ENCODE results near the gene CCDC71.

CCDC71 gene

DNA sequence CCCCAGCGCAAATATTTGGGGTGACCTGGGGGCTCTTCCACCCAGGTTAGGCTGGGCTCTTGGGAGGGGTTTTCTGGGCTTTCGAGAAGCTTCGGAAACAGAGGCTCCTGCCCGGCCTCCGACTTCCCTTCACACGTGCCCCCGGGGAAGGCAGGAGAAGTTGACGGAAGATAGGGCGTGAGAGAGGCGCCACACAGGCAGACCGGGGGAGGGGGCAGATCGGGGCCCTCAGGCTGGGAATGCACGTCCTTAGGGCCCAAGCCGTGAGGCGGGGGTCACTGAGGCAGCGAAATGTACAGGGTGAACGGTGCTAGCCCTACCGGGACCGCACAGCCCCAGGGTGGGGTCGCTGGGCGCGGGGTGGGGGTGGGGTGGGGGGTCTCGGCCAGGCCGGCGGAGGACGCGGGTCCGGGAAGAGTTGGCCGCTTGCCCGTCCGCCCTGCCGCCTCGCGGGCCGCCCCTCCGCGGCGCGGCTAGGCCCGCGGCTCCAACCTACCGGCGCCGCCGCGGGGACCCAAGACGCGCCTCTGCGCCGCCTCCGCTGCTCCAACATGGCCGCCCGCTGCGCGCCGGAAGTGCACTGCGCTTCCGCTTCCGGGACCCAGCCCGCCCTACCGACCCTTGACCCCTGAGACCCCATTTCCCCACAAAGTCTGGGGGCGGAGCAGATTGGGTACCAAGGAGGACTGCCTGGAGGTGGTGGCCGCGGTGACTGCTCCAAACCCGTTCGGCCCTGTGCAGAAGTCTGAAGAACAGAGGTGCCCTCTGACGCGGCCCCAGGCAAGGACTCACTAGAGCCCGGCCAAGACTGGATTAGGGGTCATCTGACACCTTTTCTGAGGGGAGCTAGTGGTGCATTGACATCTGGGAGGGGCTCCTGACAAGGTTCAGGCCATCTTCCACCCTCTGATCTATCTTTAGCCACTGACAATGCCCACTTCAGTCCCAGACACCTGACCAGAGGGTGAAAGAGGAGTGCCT, at the start of gene CCDC71:
Gene CCDC71, minus strand, starts transcription at position 561 of the 981 bp plus-strand sequence. CDS start 2,123 bp downstream, outside the sequence.
- DNase-seq (ENCODE audit: low read depth in 2 of 3, low spot score in 1 of 3), result peak; percentile 60 to 69 (median 67)

DNA sequence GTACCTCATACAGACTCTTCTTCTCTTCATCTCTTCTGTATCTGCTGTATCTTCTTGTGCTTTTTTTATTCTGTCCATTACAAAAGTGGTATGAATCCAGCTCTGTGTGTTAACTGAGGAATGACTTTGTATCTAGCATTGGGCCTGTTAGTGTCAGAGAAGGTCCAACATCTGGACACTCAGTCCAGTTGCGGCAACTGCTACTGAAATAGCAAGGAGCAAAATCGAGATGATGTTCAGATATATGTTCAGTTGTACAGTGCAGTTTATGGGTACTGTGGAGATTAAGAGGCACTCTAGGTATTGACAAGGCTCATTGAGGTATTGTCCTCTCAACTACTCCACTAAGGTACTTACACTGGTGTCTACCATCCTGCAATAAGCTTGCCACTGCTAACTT, 47.9 kb upstream of the CCDC71 start:
- no peak for DNase-seq (ENCODE audit: low read depth in 2 of 3, low spot score in 1 of 3)

DNA sequence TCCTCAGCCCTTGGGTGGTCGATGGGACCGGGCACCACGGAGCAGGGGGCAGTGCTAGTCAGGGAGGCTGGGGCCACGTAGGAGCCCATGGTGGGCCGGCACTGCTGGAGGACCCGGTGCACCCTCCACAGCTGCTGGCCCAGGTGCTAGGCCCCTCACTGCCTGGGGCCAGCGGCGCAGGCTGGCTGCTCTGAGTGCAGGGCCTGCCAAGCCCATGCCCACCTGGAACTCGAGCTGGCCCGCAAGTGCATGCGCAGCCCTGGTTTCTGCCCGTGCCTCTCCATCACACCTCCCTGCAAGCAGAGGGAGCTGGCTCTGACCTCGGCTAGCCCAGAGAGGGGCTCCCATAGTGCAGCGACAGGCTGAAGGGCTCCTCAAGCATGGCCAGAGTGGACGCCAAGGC, 47.4 kb upstream of the CCDC71 start:
- no peak for DNase-seq (ENCODE audit: low read depth in 2 of 3, low spot score in 1 of 3)

DNA sequence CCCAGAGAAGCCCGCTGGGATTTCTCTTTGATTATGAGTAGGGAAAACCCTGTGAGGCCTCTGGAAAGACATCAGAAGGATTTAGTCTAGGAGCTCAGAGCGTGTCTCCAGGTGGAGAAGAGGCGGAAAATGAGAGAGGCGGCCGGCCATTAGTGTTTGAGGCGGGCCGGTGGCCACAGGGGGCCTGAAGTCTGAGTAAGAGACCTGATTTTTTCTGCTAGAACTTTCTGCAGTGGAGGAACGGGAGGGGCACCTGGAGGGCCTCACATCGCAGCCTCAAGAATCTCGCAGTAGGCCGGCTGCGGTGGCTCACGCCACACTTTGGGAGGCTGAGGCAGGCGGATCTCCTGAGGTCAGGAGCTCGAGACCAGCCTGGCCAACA, 33.8 kb upstream of the CCDC71 start:
- no peak for DNase-seq (ENCODE audit: low read depth in 2 of 3, low spot score in 1 of 3)

DNA sequence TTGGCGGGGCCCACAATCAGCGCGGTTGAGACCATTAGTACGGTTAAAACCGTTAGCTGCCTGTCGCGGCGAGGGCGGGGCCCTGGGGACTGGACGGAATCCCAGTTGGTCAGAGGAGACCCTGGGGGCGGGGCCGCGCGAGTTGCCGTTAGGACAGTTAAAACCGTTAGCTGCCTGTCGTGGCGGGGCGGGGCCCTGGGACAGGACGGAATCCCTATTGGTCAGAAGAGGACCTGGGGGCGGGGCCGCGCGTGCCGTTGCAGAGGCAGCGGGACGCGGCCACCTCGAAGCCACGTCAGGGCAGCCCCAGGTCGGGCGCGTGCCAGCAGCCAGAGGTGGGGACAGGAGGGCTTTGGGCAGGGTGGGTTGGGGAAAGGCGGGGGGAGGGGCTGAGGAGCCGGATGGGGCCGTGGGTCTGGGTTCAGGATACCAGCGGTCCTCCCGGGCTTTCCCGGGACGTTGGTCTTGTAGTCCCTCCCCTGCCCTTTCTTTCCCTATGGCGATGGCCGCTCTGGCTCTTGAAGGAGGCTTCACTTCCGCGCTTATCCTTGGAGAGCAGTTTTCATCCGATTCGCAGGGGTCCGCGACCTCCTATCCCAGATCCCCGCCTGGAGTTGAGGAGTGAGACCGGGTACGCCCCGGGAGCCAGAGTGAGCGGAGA, 33.2 kb upstream of the CCDC71 start:
- peak in 1 of 3 donors; percentile 5 for DNase-seq (ENCODE audit: low read depth in 2 of 3, low spot score in 1 of 3)

DNA sequence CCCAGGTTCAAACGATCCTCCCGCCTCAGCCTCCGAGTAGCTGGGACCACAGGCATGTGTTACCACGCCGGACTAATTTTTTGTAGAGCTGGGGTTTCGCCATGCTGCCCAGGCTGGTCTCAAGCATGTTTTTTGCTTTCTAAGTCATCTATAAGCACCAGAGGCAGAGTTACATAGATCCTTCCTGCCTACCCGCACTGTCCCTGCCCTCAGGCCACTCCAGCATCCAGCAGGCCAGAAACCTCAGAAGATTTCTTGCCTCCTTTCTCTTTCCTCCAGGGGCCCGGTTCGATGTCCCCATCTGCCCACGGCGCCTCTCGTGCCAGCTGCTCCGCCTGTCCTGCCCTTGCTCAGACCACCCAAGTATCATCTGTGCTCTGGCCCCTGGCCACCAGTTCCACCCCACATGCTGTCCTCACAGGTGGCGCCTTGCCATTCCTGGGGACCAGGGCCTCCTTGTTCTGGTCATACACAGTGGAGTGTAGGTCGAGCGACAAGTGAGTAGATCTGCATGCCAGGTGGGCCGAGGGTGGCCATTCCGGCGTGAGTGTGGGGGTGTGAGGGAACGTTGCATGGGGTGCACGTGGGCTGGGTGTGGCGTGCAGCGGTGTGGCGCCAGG, 32.6 kb upstream of the CCDC71 start:
- DNase-seq (ENCODE audit: low read depth in 2 of 3, low spot score in 1 of 3), result no peak

DNA sequence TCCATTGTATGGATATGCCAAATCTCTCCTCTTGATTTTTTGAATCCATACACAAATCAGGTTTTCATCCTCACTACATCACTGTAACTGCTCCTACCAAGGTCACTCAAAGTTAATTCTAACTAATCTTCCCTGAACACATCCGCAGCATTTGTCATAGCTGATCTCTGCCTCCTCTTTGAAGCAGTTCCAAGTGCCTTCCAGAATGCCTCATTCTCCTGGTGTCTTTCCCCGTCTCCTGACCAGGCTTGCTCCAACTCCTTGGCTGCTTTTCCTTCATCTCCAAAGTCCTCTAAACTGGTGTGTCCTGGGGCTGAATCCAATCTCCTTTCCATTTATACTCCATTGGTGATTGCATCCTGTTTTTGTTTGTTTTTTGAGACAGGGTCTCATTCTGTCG, 32.0 kb upstream of the CCDC71 start:
- DNase-seq (ENCODE audit: low read depth in 2 of 3, low spot score in 1 of 3), result no peak

DNA sequence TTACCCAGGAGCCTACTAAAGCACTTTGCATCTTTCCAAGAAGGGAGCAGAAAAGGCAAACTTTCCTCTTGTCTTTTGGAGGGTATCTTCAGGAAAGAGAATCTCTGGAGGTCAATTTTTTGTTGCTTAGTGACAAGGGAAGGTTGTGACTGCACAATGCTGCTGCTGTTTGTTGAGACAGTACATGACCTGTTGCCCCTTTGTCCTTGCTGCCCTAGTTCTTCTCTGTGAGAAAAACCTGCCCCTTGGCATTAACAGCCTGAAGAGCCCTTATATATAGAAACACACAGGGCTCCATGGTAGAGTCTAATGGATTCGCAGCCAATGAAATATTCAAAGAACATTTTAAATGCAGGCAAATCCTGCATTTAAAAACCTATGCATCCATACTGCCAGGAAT, 25.6 kb upstream of the CCDC71 start:
- no peak for DNase-seq (ENCODE audit: low read depth in 2 of 3, low spot score in 1 of 3)

DNA sequence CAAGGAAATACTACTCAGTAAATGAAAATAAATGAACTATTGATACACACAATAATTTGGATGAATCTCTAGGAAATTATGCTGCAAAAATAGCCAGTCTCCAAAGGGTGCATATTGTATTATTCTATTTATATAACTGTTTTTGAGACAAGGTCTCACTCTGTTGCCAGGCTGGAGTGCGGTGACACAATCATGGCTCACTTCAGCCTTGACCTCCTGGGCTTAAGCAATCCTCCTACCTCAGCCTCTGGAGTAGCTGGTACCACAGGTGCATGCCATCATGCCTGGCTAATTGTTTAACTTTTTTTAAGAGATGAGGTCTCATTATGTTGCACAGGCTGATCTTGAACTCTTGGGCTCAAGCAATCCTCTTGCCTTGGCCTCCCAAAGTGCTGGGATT, 17.7 kb upstream of the CCDC71 start:
- DNase-seq (ENCODE audit: low read depth in 2 of 3, low spot score in 1 of 3), result no peak

DNA sequence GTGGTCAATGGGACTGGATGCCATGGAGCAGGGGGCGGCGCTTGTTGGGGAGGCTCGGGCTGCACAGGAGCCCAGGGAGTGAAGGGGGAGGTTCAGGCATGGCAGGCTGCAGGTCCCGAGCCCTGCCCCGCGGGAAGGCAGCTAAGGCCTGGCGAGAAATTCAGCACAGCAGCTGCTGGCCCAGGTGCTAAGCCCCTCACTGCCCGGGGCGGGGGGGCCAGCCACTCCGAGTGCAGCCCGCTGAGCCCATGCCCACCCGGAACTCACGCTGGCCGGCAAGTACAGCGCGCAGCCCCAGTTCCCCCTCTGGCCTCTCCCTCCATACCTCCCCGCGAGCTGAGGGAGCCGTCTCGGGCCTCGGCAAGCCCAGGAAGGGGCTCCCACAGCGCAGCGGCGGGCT, 16.6 kb upstream of the CCDC71 start:
- no peak for DNase-seq (ENCODE audit: low read depth in 2 of 3, low spot score in 1 of 3)

DNA sequence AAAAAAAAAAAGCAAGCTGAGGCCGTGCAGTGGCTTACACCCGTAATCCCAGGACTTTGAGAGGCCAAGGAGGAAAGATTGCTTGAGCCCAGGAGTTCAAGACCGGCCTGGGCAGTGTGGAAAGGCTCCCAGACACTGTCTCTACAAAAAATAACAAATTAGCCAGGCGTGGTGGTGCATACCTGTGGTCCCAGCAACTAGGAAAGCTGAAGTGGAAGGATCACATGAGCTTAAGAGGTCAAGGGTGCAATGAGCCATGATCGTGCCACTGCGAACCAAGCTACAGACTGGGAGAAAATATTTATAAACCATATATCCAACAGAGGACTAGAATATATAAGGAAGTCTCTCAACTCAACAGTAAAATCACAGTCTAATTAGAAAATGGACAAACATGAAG, 15.2 kb upstream of the CCDC71 start:
- no peak for DNase-seq (ENCODE audit: low read depth in 2 of 3, low spot score in 1 of 3)

DNA sequence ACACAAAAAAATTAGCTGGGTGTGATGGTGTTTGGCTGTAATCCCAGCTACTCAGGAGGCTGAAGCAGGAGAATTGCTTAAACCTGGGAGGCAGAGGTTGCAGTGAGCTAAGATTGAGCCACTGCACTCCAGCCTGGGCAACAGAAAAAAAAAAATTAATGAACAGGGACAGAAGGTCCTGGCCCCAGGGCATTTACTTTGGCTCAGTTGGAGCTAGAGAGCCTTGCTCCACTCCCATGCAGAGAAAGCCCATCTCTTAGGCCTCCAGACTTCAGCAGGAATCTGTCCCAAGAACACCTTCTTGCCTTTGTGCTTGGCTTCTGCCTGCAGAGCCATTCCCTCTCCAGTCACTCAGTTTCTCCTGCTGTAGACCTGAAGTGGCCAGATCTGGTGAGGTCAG, 14.0 kb upstream of the CCDC71 start:
- no peak for DNase-seq (ENCODE audit: low read depth in 2 of 3, low spot score in 1 of 3)

DNA sequence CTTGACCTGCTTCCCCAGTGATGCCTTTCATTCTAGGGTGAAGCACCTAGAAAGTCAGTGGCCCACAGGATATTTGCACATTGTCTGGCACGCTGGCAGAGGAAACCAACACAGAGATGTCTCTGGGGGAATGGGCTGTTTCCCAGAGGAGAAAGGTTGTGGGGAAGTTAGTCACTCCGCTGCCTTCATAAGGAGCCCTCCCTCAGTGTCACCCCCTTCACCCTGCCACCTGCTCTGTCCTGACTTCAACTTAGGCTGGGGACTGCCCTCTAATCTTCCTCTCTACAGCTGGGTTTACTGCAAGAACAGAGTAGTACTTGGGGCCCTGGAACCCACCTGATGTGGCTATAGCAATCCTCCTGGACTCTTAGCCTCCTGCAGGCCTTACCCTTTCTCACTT, 10.9 kb upstream of the CCDC71 start:
- no peak for DNase-seq (ENCODE audit: low read depth in 2 of 3, low spot score in 1 of 3)

DNA sequence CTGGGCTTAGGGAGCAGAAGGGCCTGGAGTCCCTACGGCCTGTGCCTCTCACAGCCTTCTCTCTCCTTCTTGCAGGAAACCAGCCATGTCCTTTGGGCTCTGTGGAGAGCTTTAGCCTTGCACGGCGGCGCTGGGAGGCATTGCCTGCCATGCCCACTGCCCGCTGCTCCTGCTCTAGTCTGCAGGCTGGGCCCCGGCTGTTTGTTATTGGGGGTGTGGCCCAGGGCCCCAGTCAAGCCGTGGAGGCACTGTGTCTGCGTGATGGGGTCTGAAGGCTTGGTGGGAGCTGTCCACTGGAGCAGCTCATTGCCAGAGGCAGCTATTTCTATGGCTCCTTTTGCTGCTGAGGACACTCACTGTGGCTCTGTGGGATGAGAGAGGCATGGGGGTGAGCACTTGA, 9.4 kb upstream of the CCDC71 start:
- DNase-seq (ENCODE audit: low read depth in 2 of 3, low spot score in 1 of 3), result no peak

DNA sequence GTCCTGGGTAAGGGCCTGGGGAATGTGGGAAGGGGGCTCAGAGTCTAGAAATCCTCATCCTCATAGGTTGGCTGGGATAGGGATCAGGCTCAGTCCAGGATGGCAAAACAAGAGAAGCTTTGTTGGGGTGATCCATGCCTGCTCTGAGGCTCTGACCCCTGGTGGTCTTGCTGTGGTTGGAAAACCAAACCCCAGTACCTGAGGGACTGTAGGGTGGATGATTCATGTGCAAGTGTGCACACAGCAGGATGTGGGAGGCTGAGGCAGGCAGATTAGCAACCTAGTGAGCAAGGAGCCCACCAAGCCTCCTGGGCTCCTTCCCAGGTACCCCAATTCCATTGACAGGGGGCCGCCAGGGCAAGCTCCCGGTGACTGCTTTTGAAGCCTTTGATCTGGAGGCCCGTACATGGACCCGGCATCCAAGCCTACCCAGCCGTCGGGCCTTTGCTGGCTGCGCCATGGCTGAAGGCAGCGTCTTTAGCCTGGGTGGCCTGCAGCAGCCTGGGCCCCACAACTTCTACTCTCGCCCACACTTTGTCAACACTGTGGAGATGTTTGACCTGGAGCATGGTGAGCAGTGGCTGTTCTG, 8.4 kb upstream of the CCDC71 start:
- DNase-seq (ENCODE audit: low read depth in 2 of 3, low spot score in 1 of 3), result no peak

DNA sequence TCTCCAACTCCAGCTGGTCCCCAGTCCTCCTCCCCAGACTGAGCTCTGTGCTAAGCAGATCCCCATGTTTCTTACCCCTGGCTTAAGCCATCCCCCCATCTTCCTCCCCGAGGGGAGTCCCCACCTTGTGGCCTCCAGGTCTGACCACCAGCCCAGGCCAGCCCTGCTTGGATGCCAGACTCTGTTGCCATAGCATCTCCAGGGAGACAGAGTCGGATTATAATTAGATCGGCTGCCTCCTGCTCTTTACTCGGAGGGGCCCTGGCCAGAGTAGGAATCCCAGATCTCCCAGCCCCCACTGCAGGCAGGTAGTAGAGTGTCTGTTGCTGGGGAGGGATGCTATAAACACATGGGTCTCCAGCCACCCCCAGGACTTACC, 7.7 kb upstream of the CCDC71 start:
- DNase-seq (ENCODE audit: low read depth in 2 of 3, low spot score in 1 of 3), result no peak

DNA sequence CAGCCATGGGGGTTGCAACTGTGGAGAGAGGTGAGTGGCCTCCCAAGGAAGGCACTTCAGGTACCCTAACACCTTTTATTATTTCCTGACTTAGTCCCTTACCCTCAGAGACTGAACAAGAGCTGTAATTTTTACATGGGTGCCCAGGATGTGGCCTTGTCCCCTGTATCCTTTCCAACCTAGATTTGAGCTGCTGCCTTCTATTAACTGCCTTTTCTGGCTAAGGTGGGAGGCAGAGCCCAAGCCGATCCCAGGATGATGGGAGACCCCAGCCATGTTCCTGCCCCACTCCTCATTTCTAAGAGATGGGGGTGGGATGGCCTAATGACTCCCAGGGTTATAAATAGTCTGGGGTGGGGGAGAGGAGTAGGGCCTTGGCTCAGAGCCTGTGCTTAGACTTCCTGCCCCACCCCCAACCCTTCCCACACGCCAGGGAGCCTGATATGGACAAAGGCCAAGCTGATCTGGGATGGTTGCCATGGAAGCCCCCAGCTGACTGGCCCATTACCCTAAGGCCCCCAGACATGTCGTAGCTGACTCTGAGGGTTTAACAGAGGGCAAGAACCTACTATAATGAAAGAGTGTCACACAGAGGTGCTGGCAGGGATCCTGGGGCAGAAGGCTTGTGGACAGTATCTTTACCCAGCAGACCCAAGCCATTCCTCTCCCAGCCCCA, 7.1 kb upstream of the CCDC71 start:
- DNase-seq (ENCODE audit: low read depth in 2 of 3, low spot score in 1 of 3), result no peak

DNA sequence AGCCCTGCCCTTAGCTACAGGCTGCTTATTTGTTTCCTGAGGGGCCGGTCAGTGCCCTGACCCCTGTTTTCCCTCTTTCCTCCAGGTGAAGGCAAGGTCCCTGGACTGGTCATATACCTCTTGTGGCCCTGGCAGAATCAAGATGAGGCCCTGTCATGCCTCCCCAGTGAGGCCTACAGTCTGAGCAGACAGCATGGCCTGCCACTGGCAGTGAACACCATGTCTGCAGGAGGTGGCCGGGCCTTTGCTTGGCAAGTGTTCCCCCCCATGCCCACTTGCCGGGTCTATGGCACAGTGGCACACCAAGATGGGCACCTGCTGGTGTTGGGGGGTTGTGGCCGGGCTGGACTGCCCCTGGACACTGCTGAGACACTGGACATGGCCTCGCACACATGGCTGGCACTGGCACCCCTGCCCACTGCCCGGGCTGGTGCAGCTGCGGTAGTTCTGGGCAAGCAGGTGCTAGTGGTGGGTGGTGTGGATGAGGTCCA, 6.5 kb upstream of the CCDC71 start:
- DNase-seq (ENCODE audit: low read depth in 2 of 3, low spot score in 1 of 3), result no peak

DNA sequence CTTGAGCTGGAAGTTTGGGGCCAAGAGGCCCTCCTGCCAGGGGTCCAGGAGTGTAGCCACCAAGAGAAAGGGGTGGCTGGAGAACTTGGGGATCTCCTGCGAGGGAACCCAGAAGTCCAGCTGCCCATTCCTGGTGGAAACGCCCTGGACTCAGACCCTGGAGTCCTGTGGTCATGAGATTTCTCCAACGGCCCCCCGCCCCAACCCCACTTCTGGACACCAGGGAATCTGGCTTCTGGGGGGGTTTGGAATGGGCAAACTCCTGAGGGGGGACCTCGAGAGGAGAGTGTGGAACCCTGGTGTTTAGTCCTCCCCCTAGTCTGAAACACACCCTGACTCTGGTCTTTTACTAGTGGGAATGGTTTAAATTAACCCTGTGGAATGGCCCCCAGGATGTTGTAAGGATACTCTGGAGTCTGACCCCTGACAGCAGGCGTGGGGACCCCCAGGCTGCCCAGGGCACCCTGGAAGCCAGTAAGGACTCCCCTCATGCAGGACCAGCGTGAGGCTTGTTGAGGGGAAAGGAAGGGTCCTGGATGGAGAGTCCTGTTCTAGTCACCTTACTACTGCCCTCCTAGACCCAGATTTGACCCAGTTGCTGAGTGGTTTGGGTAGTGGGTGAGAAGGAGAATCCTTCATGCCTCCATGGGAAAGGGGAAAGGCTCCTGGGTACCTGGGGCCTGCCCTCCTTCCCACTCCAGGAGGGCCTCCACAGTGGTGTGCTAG, 5.8 kb upstream of the CCDC71 start:
- DNase-seq (ENCODE audit: low read depth in 2 of 3, low spot score in 1 of 3), result no peak

DNA sequence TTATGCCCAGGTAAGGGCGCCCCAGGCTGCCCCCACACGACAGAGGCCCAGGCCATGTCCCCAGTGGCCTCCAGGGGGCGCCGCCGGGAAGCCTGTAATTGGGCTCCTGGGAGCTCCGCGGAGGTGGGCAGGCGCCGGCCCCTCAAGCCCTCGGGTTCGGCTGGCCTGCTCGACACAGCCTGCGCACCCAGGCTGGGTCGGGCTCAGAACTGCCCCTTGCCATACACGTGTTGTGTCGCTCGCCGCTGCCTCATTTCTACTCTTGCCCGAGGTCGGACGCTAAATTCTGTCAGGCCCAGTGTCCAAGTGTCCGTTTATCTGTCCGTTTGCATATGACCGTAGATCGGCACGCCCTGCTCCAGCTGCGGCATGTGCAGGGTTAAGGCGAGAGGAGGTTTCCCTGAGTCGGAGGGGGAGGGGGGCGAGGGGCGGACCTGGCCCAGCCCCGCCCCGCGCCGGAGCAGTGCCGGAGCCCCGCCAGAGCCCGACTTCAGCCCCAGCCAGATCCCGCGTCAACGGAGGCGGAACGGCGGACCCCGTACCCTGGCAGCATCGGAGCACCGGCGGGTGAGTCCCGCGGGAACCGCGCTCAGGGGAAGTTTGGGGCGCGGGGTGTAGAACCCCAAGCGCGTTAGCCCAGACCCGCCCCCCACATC, 5.1 kb upstream of the CCDC71 start, which contains the start of gene KLHDC8B:
Gene KLHDC8B, plus strand, starts transcription at position 480 of the 656 bp plus-strand sequence. CDS start 1,172 bp downstream, outside the sequence.
- peak; percentile 59 to 87 (median 79) for DNase-seq (ENCODE audit: low read depth in 2 of 3, low spot score in 1 of 3)

Measured in stimulated activated CD4-positive, alpha-beta T cell treated with anti-CD3 and anti-CD28 coated beads, Interleukin-12 subunit alpha, Interleukin-12 subunit beta, amount 100 ng/mL, for 48 hours (primary cell).